WTC11 (cell line): ENCODE results near the gene ADIPOR2. TPM values are rescaled to one million over a fixed set of nuclear protein-coding genes. Genes with fewer than 3 reads are reported as not detected.

ENCODE experiments used
- ATAC-seq: fragments of 200-7000 bp; cut with Tn5 transposase; 2 replicates; pipeline ENCODE4 v1.10.0; 2021; ENCODE audit warnings: mild to moderate bottlenecking, moderate library complexity
- CTCF ChIA-PET: fragments of 300-600 bp; sonication (Branson Sonifier 250); formaldehyde crosslinking; loops from one replicate; lab custom pipeline; 2021; ENCODE audit warnings: antibody characterized with exemption; lab: Charles Lee
- POLR2A ChIA-PET: fragments of 350-600 bp; sonication (Branson Sonifier 250); formaldehyde crosslinking; loops from one replicate; lab custom pipeline; 2021; ENCODE audit warnings: antibody characterized with exemption; lab: Charles Lee
- DNase-seq: peaks from one replicate; pipeline ENCODE4 v3.0.0; 2021; ENCODE audit warnings: low spot score
- H3K27ac Mint-ChIP-seq: 2 replicates; pipeline ENCODE4 v1.8.0; 2021; ENCODE audit warnings: mixed read lengths
- H3K27me3 Mint-ChIP-seq: 2 replicates; pipeline ENCODE4 v1.8.0; 2021; ENCODE audit warnings: low read depth, mild to moderate bottlenecking, moderate library complexity, mixed read lengths
- H3K36me3 Mint-ChIP-seq: 2 replicates; pipeline ENCODE4 v1.8.0; 2021; ENCODE audit warnings: mixed read lengths
- H3K4me1 Mint-ChIP-seq: 2 replicates; pipeline ENCODE4 v1.8.0; 2022; ENCODE audit warnings: mixed read lengths
- H3K4me3 Mint-ChIP-seq: 2 replicates; pipeline ENCODE4 v1.8.0; 2021; ENCODE audit warnings: mild to moderate bottlenecking, moderate library complexity, mixed read lengths
- H3K9me3 Mint-ChIP-seq: 2 replicates; pipeline ENCODE4 v1.8.0; 2021; ENCODE audit warnings: mixed read lengths
- ARID4B ChIP-seq: sonication (generic); formaldehyde crosslinking; IDR thresholded peaks from 2 replicates; pipeline ENCODE4 v1.8.0; 2023; ENCODE audit warnings: missing genetic modification reagents, mild to moderate bottlenecking, borderline replicate concordance
- CREB1 ChIP-seq: sonication (generic); formaldehyde crosslinking; IDR thresholded peaks from 2 replicates; pipeline ENCODE4 v1.8.0; 2023; ENCODE audit warnings: mild to moderate bottlenecking, missing genetic modification reagents
- ELF4 ChIP-seq: sonication (generic); formaldehyde crosslinking; IDR thresholded peaks from 2 replicates; pipeline ENCODE4 v1.8.1; 2022; ENCODE audit warnings: low read depth, mild to moderate bottlenecking, moderate library complexity, missing genetic modification reagents
- ESRRA ChIP-seq: sonication (generic); formaldehyde crosslinking; IDR thresholded peaks from 2 replicates; pipeline ENCODE4 v1.8.1; 2022; ENCODE audit warnings: mild to moderate bottlenecking, missing genetic modification reagents, borderline replicate concordance
- ETV6 ChIP-seq: sonication (generic); formaldehyde crosslinking; IDR thresholded peaks from 2 replicates; pipeline ENCODE4 v1.8.1; 2022; ENCODE audit warnings: mild to moderate bottlenecking, missing genetic modification reagents
- FOXJ3 ChIP-seq: sonication (generic); formaldehyde crosslinking; IDR thresholded peaks from 2 replicates; pipeline ENCODE4 v1.9.0; 2021; ENCODE audit warnings: missing genetic modification reagents, mild to moderate bottlenecking, borderline replicate concordance
- FOXK1 ChIP-seq: sonication (generic); formaldehyde crosslinking; IDR thresholded peaks from 2 replicates; pipeline ENCODE4 v1.8.0; 2022; ENCODE audit warnings: mild to moderate bottlenecking, moderate library complexity, missing genetic modification reagents
- FOXP1 ChIP-seq: sonication (generic); formaldehyde crosslinking; IDR thresholded peaks from 2 replicates; pipeline ENCODE4 v1.8.0; 2022; ENCODE audit warnings: missing genetic modification reagents, mild to moderate bottlenecking, moderate library complexity, borderline replicate concordance
- GRHL2 ChIP-seq: fragments of 250-450 bp; sonication (Bioruptor Pico); IDR thresholded peaks from 2 replicates; pipeline ENCODE4 v1.8.0; 2022; ENCODE audit warnings: mild to moderate bottlenecking, moderate library complexity; ENCODE audit not compliant: insufficient replicate concordance, severe bottlenecking
- KAT7 ChIP-seq: sonication (generic); formaldehyde crosslinking; IDR thresholded peaks from 2 replicates; pipeline ENCODE4 v1.8.1; 2023; ENCODE audit warnings: missing genetic modification reagents, mild to moderate bottlenecking, borderline replicate concordance
- NR3C1 ChIP-seq: sonication (generic); formaldehyde crosslinking; conservative IDR thresholded peaks from 2 replicates; pipeline ENCODE4 v1.8.1; 2023; ENCODE audit warnings: low read depth, mild to moderate bottlenecking, missing genetic modification reagents
- SMAD3 ChIP-seq: sonication (generic); formaldehyde crosslinking; IDR thresholded peaks from 2 replicates; pipeline ENCODE4 v1.8.0; 2022; ENCODE audit warnings: missing genetic modification reagents, mild to moderate bottlenecking, borderline replicate concordance
- SP1 ChIP-seq: sonication (generic); formaldehyde crosslinking; conservative IDR thresholded peaks from 2 replicates; pipeline ENCODE4 v1.8.1; 2022; ENCODE audit warnings: missing genetic modification reagents
- TCF7 ChIP-seq: sonication (generic); formaldehyde crosslinking; IDR thresholded peaks from 2 replicates; pipeline ENCODE4 v1.8.0; 2022; ENCODE audit warnings: mild to moderate bottlenecking, low read depth, missing genetic modification reagents, moderate library complexity
- TEAD1 ChIP-seq: sonication (generic); formaldehyde crosslinking; IDR thresholded peaks from 2 replicates; pipeline ENCODE4 v1.8.0; 2022; ENCODE audit warnings: mild to moderate bottlenecking, missing genetic modification reagents
- ZBTB43 ChIP-seq: sonication (generic); formaldehyde crosslinking; IDR thresholded peaks from 2 replicates; pipeline ENCODE4 v1.8.1; 2023; ENCODE audit warnings: mild to moderate bottlenecking, missing genetic modification reagents
- ZNF219 ChIP-seq: sonication (generic); formaldehyde crosslinking; IDR thresholded peaks from 2 replicates; pipeline ENCODE4 v1.8.0; 2023; ENCODE audit warnings: missing genetic modification reagents, mild to moderate bottlenecking, borderline replicate concordance
- ZNF232 ChIP-seq: sonication (generic); formaldehyde crosslinking; IDR thresholded peaks from 2 replicates; pipeline ENCODE4 v1.8.0; 2022; ENCODE audit warnings: mild to moderate bottlenecking, missing genetic modification reagents
- ZNF532 ChIP-seq: fragments of 250-450 bp; sonication (Bioruptor Pico); IDR thresholded peaks from 2 replicates; pipeline ENCODE4 v1.9.0; 2021; ENCODE audit warnings: mild to moderate bottlenecking, borderline replicate concordance
- total RNA-seq: library from RNA; stranded (reverse); gene quantifications from 3 replicates; pipeline ENCODE4 v1.2.3, GENCODE V29; 2021
- TF ChIP-seq, protein P1 (sequence below): sonication (generic); formaldehyde crosslinking; IDR thresholded peaks from 2 replicates; pipeline ENCODE4 v1.8.1; 2022; ENCODE audit warnings: low read depth, mild to moderate bottlenecking, moderate library complexity, missing genetic modification reagents, borderline replicate concordance

ADIPOR2 gene
- total RNA-seq, 1 experiment from 2014 or later = 38.4 TPM

DNA sequence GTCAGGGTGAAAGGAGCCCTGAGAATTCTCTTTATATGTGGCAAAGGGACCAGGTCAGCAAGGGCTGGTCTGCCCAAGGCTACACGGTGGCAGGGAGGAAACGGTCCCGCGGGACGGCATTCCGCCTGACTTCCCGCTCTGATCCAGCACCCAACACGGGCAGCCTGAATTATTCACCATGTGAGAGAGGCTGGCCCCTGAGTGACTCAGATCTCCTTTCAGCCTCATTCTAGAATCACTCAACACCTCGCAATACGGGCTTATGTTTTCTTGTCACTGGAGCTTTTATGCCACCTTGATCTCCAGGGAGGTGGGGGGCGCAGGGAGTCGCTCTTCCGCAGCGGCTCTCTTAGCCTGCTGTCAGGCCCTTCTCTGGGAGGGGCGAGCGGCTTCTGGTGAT lies 138.0 kb downstream of the ADIPOR2 start:
- TF ChIP-seq FOXP1 (CRISPR knock-in tag) = no peak
- no peak for TF ChIP-seq FOXJ3 (CRISPR knock-in tag)
- TF ChIP-seq ESRRA (CRISPR knock-in tag) = no peak
- TF ChIP-seq TEAD1 (CRISPR knock-in tag) = no peak
- TF ChIP-seq ETV6 (CRISPR knock-in tag) = no peak
- DNase-seq (no peak), ATAC-seq (no peak)
- POLR2A ChIA-PET = no interaction called here
- CTCF ChIA-PET = interaction anchor here (1.0 kb wide), 1 partner anchor 111 kb away, joined by 3 read pairs; no protein-coding TSS in a partner anchor
- H3K27me3 Mint-ChIP-seq = peaks cover 8% of the 10 kb centered on the region; the same call in 1 of the 2 replicates
- H3K4me1 Mint-ChIP-seq = peaks cover 6% of the 10 kb centered on the region
- no peak overlapping the region for H3K27ac Mint-ChIP-seq
- no peak overlapping the region for H3K4me3 Mint-ChIP-seq
- no peaks in the 10 kb centered on the region for H3K9me3 Mint-ChIP-seq
- no peaks in the 10 kb centered on the region for H3K36me3 Mint-ChIP-seq

GRCh38 chr12:1829306-1829900 lies 138.5 kb downstream of the ADIPOR2 start:
- peaks cover 8% of the 10 kb centered on the region; the same call in 1 of the 2 replicates for H3K27me3 Mint-ChIP-seq
- no peak overlapping the region for H3K27ac Mint-ChIP-seq
- peaks cover 6% of the 10 kb centered on the region for H3K4me1 Mint-ChIP-seq
- H3K36me3 Mint-ChIP-seq = no peaks in the 10 kb centered on the region
- no peak for ATAC-seq
- ChIA-PET CTCF (interaction anchor here (1.3 kb wide), 1 partner anchor 93 kb away, joined by 3 read pairs; no protein-coding TSS in a partner anchor), POLR2A (no interaction called here)
- no peaks in the 10 kb centered on the region for H3K9me3 Mint-ChIP-seq
- no peak overlapping the region for H3K4me3 Mint-ChIP-seq
- no peak for DNase-seq
- TF ChIP-seq GRHL2 (CRISPR knock-in tag) (no peak), KAT7 (no peak), ZNF232 (CRISPR knock-in tag) (no peak), SMAD3 (CRISPR knock-in tag) (no peak), ZBTB43 (no peak), ZNF219 (CRISPR knock-in tag) (no peak), SP1 (no peak), ESRRA (CRISPR knock-in tag) (no peak), CREB1 (CRISPR knock-in tag) (no peak)
- TF ChIP-seq, protein P1, sequence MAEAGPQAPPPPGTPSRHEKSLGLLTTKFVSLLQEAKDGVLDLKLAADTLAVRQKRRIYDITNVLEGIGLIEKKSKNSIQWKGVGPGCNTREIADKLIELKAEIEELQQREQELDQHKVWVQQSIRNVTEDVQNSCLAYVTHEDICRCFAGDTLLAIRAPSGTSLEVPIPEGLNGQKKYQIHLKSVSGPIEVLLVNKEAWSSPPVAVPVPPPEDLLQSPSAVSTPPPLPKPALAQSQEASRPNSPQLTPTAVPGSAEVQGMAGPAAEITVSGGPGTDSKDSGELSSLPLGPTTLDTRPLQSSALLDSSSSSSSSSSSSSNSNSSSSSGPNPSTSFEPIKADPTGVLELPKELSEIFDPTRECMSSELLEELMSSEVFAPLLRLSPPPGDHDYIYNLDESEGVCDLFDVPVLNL (CRISPR knock-in tag) = no peak

GRCh38 chr12:1830401-1830845 lies 139.6 kb downstream of the ADIPOR2 start:
- ChIA-PET CTCF (interaction anchor here (0.9 to 2.3 kb wide), 9 partner anchors 15 to 196 kb away, joined by 3 to 7 read pairs (median 5); no protein-coding TSS in a partner anchor), POLR2A (no interaction called here)
- Mint-ChIP-seq H3K9me3 (no peaks in the 10 kb centered on the region), H3K27me3 (peaks cover 8% of the 10 kb centered on the region; the same call in 1 of the 2 replicates), H3K36me3 (no peaks in the 10 kb centered on the region), H3K4me3 (no peak overlapping the region), H3K4me1 (peaks cover 6% of the 10 kb centered on the region), H3K27ac (no peak overlapping the region)
- DNase-seq (no peak), ATAC-seq (no peak)
- no peak for TF ChIP-seq ELF4 (CRISPR knock-in tag)
- TF ChIP-seq FOXK1 (CRISPR knock-in tag) = no peak
- no peak for TF ChIP-seq ARID4B
- TF ChIP-seq ZNF532 (CRISPR knock-in tag) = no peak
- TF ChIP-seq NR3C1 (CRISPR knock-in tag) = no peak
- TF ChIP-seq TCF7 = no peak
